ENCODE results near the gene CGREF1.
A peak's percentile ranks its signal among the peaks of the same experiment; 100 is the strongest.

CGREF1 gene

DNA sequence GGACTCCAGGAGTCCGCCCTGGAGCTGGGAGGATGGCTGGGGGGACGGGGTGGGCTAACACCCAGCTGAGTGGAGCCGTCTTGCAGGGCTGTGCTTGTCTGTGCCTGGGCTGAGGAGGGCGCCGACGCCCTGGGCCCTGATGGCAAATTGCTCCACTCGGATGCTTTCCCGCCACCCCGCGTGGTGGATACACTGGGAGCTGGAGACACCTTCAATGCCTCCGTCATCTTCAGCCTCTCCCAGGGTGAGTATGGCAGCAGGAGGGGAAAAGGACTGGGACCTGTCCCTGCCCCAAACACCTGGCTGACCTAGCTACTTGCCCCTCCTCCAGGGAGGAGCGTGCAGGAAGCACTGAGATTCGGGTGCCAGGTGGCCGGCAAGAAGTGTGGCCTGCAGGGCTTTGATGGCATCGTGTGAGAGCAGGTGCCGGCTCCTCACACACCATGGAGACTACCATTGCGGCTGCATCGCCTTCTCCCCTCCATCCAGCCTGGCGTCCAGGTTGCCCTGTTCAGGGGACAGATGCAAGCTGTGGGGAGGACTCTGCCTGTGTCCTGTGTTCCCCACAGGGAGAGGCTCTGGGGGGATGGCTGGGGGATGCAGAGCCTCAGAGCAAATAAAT is 19.5 kb downstream of the CGREF1 start:
- Histone ChIP-seq H3K9me3 (ENCODE audit: control insufficient read depth, low read length) (no peaks in the 10 kb centered on the region), H3K9ac (ENCODE audit: low read length) (no peak overlapping the region), H3K27me3 (ENCODE audit: control insufficient read depth, insufficient read depth, low read length) (no peaks in the 10 kb centered on the region), H3K4me3 (ENCODE audit: low read length) (no peak overlapping the region), H3K36me3 (ENCODE audit: control insufficient read depth, insufficient read depth, low read length) (no peaks in the 10 kb centered on the region), H3K4me1 (ENCODE audit: control insufficient read depth, insufficient read depth, low read length) (peaks cover 13% of the 10 kb centered on the region)

DNA sequence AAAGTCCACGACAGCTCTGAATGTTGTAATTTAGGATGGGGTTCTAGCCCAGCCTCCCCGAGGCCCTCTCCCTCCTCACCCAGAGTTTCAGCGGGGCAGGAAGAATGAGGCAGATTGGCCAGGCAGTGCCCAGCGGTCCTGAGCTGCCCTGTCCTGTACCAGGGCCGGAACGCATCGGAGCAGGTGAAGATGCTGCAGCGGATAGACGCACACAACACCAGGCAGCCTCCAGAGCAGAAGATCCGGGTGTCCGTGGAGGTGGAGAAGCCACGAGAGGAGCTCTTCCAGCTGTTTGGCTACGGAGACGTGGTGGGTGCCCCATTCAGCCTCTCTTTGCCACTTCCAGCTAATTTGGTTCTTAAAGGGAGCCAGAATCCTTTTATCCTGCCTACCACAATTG is 21.6 kb downstream of the CGREF1 start:
- Histone ChIP-seq H3K4me1 (ENCODE audit: control insufficient read depth, insufficient read depth, low read length) (peaks cover 28% of the 10 kb centered on the region), H3K36me3 (ENCODE audit: control insufficient read depth, insufficient read depth, low read length) (no peaks in the 10 kb centered on the region), H3K9me3 (ENCODE audit: control insufficient read depth, low read length) (no peaks in the 10 kb centered on the region), H3K9ac (ENCODE audit: low read length) (no peak overlapping the region), H3K27me3 (ENCODE audit: control insufficient read depth, insufficient read depth, low read length) (no peaks in the 10 kb centered on the region), H3K4me3 (ENCODE audit: low read length) (no peak overlapping the region)

DNA sequence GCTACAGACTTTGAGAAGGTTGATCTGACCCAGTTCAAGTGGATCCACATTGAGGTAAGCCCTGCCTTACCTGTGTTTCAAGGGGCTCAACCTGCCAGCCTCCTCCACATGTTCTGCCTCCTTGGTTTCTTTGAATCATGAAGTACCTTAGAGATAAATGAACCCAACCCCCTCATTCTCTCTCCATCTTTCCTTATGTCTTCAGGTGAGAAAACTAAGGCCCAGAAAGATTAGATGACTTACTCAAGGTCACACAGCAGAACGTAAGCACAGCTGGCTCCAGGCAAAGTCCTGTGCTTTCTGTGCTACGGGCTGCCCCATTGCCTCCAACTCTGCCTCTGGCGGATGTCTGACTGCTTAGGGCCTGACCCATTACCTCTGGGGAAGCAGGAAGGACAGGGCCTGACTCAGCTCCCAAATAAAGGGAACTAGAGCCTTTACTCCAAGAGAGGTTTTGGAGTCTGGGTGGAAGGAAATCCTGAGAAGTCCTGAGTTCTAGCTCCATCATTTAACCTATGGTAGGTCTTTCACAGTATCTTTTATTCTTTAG is 22.1 kb downstream of the CGREF1 start:
- H3K9ac ChIP-seq (ENCODE audit: low read length), result no peak overlapping the region
- H3K4me3 ChIP-seq (ENCODE audit: low read length), result no peak overlapping the region
- H3K9me3 ChIP-seq (ENCODE audit: control insufficient read depth, low read length), result no peaks in the 10 kb centered on the region
- H3K4me1 ChIP-seq (ENCODE audit: control insufficient read depth, insufficient read depth, low read length), result peaks cover 28% of the 10 kb centered on the region
- H3K36me3 ChIP-seq (ENCODE audit: control insufficient read depth, insufficient read depth, low read length), result no peaks in the 10 kb centered on the region
- H3K27me3 ChIP-seq (ENCODE audit: control insufficient read depth, insufficient read depth, low read length), result no peaks in the 10 kb centered on the region

DNA sequence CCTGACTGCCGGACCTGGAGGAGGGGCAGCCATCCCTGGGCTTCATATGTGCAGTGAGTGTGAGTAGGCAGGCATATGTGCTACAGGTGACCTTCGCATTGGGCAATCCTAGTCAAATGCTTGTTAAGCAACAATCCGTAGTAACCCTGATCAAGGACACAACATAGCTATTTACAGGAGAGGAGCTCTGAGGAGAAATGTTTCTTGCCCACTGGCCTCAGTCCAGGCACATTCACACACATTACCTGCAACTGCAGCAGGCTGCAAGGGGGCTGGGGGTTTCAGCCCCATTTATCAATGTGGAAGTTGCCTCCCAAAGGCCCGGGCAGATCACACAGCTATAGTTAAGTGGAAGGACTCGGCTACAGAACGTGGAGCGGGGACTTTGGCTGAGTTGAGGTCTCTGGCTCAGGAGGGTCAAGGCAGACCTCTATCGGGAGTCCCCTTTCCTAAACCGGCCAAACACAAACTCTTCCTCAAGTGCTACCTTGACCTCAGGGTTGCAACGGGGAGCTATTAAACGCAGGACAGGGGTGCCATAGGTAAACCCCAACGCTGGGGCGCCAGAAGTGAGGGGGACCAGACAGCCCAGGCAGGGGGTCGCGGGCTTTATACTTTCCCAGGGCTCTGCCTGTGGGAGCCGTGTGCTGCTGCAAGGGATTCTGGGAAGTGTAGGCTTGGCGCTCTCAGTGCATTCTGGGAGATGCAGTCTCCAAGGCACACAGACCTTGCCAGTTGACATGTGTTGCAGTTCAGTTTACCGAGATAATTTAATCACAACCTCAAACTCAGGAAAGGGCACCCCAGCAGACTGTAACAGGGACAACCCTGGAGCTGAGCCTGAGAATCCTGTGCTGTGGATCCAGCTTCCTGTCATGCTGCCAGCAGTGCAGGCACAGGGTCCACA is 22.9 kb downstream of the CGREF1 start:
- Histone ChIP-seq H3K36me3 (ENCODE audit: control insufficient read depth, insufficient read depth, low read length) (no peaks in the 10 kb centered on the region), H3K9me3 (ENCODE audit: control insufficient read depth, low read length) (no peaks in the 10 kb centered on the region), H3K4me1 (ENCODE audit: control insufficient read depth, insufficient read depth, low read length) (peaks cover 28% of the 10 kb centered on the region), H3K27me3 (ENCODE audit: control insufficient read depth, insufficient read depth, low read length) (no peaks in the 10 kb centered on the region), H3K4me3 (ENCODE audit: low read length) (no peak overlapping the region), H3K9ac (ENCODE audit: low read length) (no peak overlapping the region)

DNA sequence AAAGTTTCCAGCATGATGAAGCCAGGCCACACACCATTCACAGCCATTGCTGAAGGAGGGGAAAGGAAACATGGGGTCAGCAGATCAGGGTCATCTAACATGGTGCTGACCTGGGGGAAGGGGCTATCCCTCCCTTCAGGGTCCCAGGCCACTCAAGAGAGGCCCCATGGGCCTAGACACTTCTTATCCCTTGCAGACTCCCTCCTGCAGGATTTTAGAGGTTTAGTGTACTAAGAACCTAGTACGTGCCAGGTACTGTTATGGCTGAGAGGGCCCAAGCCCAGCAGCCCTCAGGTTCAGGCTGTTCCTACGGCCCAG is 23.5 kb downstream of the CGREF1 start:
- Histone ChIP-seq H3K36me3 (ENCODE audit: control insufficient read depth, insufficient read depth, low read length) (no peaks in the 10 kb centered on the region), H3K27me3 (ENCODE audit: control insufficient read depth, insufficient read depth, low read length) (no peaks in the 10 kb centered on the region), H3K4me1 (ENCODE audit: control insufficient read depth, insufficient read depth, low read length) (peaks cover 28% of the 10 kb centered on the region), H3K9ac (ENCODE audit: low read length) (no peak overlapping the region), H3K4me3 (ENCODE audit: low read length) (no peak overlapping the region), H3K9me3 (ENCODE audit: control insufficient read depth, low read length) (no peaks in the 10 kb centered on the region)

DNA sequence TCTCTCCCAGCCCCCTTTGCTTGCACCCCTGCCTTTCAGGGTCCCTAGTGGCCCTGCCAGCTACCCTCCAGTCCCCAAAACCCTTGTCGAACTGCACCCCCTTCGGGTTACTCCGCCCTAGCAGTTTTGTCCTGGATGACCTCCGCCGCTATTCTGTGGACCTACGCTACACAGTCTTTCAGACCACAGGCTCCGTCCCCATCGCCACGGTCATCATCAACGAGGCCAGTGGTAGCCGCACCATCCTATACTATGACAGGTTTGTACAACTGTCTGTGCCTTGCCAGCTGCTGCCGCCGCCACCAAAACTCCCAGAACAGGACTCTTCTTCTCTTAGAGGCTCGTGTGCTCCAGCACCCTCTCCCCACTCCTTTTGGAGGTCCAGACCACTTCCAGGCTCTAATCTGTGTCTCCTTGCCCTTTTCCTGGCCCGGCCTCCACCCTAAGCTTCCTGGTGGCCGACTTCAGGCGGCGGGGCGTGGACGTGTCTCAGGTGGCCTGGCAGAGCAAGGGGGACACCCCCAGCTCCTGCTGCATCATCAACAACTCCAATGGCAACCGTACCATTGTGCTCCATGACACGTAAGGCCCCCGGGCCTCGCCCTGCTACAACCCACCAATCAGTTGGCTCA is 24.5 kb downstream of the CGREF1 start:
- Histone ChIP-seq H3K9ac (ENCODE audit: low read length) (no peak overlapping the region), H3K4me1 (ENCODE audit: control insufficient read depth, insufficient read depth, low read length) (peaks cover 28% of the 10 kb centered on the region), H3K4me3 (ENCODE audit: low read length) (no peak overlapping the region), H3K27me3 (ENCODE audit: control insufficient read depth, insufficient read depth, low read length) (no peaks in the 10 kb centered on the region), H3K9me3 (ENCODE audit: control insufficient read depth, low read length) (no peaks in the 10 kb centered on the region), H3K36me3 (ENCODE audit: control insufficient read depth, insufficient read depth, low read length) (no peaks in the 10 kb centered on the region)

DNA sequence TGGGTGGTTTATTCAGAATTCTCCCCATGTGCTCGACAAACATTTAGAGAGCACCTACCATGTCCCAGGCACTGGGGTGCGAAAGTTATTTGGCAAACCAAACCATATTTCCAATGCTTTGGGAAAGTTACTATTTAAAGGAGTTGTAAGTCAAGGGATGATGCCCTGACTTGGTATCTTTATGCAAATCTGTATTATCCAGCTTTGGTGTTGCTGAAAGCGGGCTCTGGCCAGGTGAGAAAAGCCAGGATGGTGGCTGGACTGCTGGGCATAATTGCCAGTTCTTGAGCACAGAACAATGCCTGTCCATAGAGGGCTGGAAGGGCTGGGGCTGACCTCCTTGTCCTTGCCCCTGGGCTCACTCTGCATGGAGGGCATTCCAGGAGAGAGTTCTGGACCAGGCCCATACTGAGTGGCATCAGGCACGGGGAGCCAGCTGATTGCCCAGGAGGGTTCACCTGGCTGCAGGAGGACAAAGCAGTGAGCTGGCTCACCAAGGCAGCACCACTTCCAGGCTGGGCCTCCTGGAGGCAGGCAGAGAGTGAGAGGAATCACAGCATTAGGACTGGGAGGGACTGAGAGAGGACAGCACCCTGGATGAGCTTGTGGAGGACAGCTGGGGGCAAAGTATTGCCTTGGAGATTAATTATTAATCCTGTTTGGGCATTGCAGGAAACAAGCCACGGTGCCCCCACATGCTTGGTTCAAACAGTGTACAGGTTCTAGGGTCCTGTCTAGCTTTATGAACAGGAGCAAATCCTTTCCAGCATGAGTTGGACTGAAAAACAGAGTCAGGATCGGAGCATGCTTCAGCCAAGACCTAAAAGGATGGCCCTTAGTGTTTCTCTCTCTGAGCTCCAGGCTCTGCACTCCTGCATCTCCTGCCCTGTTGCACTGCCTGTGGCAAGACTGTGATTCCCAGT is 25.2 kb downstream of the CGREF1 start:
- Histone ChIP-seq H3K4me3 (ENCODE audit: low read length) (no peak overlapping the region), H3K9ac (ENCODE audit: low read length) (peak overlapping the region; percentile 2), H3K27me3 (ENCODE audit: control insufficient read depth, insufficient read depth, low read length) (no peaks in the 10 kb centered on the region), H3K36me3 (ENCODE audit: control insufficient read depth, insufficient read depth, low read length) (no peaks in the 10 kb centered on the region), H3K9me3 (ENCODE audit: control insufficient read depth, low read length) (no peaks in the 10 kb centered on the region), H3K4me1 (ENCODE audit: control insufficient read depth, insufficient read depth, low read length) (peaks cover 28% of the 10 kb centered on the region)

DNA sequence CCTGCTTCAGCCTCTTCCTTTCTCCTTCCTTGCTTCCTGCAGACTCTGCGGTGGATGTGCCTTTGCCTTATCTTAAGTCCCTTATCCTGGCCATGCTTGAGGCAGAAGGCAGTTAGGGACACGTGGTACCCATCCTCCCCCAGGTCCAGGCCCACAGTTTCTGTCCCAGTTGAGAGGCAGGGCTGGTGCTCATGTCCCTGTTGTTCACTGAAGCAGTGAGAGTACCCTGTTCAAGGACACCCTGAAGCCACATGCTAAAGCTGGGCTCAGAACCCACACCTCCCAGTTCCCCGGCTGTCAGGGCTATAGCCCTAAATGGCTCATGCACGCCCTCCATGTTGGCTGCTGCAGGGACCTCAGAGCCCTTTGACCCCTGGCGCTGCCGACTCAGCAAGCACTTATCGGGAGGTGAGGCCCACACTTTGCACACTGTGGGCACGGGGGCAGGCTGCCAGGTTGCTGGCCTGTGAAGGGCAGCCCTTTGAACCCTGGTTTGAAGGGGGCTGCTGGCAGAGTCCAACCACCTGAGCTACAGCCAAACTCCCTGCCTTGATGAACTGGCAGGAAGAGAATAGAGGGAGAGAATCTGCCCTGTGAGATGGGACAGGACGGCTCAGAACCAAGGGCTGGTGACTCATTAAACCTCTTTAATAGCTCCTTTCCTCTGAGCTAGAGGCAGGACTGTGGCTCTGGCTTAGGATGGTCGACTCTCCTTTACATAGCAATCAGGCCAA is 26.1 kb downstream of the CGREF1 start:
- no peaks in the 10 kb centered on the region for H3K9me3 ChIP-seq (ENCODE audit: control insufficient read depth, low read length)
- peaks cover under 1% of the 10 kb centered on the region for H3K27me3 ChIP-seq (ENCODE audit: control insufficient read depth, insufficient read depth, low read length)
- peak overlapping the region; percentile 2 for H3K9ac ChIP-seq (ENCODE audit: low read length)
- no peaks in the 10 kb centered on the region for H3K36me3 ChIP-seq (ENCODE audit: control insufficient read depth, insufficient read depth, low read length)
- peaks cover 28% of the 10 kb centered on the region for H3K4me1 ChIP-seq (ENCODE audit: control insufficient read depth, insufficient read depth, low read length)
- H3K4me3 ChIP-seq (ENCODE audit: low read length), result no peak overlapping the region

DNA sequence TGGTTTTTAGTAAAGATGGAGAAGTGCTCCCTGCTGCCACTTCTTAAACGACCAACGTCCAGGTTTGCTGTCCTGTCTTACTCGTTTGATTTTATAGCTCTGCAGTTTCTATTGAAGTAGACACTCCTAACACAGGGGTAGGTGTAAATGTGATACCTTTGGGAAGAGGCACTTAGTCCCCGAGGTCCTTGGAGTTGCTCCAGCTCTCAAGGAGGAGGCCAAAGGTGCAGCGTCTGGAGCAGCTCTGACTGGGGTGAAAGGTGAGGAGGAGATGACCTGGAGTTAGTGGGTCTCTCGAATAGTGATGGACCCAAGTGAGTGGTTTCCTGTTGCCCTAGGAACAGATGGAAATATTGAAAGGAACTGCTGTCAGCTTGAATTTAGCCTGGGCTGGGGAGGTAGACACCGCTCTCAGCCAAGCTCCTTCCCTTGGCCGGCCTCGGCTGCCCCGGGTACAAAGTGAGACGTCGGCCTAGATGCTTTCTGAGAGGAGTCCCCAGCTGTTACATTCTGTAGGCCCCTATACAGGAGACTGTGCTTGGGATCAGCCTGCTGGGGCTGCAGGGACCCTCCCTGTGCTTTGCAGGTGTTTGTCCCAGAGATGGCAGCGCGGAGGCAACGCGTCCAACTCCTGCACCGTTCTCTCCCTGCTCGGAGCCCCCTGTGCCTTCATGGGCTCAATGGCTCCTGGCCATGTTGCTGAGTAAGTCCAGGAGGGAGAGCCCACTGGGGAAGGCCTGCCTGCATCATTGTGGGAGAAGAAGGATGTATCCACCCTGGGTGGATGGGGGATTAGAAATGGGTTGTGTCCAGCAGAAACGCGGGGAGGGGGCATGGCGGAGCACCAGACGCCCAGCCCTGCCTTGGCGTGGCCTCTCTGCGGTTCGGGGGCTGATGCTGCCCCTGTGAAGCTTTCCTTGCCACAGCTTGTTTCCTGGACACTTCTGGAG is 26.9 kb downstream of the CGREF1 start:
- Histone ChIP-seq H3K4me1 (ENCODE audit: control insufficient read depth, insufficient read depth, low read length) (peaks cover 35% of the 10 kb centered on the region), H3K9me3 (ENCODE audit: control insufficient read depth, low read length) (no peaks in the 10 kb centered on the region), H3K27me3 (ENCODE audit: control insufficient read depth, insufficient read depth, low read length) (peaks cover 6% of the 10 kb centered on the region), H3K9ac (ENCODE audit: low read length) (no peak overlapping the region), H3K36me3 (ENCODE audit: control insufficient read depth, insufficient read depth, low read length) (no peaks in the 10 kb centered on the region), H3K4me3 (ENCODE audit: low read length) (no peak overlapping the region)

DNA sequence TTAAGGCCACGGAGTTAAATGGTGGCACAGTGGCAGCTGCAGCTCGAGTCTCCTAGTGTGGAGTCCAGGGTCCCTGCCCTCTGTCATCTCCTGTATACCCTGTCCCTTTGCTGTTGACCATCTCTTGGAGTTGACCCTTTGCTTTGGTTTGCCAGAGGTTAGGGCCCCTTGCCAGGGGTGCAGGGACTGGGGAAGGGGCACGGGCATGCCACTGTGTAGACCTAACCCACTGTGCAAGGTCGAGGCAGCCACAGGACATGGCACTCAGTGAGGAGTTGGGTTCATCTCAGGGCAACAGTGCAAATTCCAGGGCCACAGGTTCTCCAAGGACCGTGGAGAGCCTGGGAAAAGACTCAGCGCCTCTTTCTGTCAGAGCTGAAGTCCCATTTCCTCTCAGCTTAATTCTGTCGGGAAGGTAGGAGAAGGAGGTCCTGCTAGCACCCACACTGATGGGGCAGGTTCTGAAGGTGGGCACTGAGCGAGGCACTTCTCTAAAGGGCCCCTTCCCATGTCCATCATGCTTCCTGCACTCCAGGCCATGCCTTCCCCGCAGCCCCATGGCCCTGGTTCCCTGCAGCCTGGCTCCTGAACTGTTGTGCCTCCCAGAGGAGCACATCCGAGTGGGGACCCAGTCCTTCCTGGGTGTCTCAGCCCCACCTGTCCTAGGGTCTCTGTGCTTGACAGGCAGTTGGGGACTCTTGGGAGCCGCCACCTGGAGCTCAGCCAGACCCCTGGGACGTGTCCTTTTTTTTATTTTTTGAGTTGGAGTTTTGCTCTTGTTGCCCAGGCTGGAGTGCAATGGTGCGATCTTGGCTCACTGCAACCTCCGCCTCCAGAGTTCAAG is 29.6 kb downstream of the CGREF1 start:
- no peaks in the 10 kb centered on the region for H3K9me3 ChIP-seq (ENCODE audit: control insufficient read depth, low read length)
- H3K9ac ChIP-seq (ENCODE audit: low read length), result no peak overlapping the region
- peaks cover 37% of the 10 kb centered on the region for H3K4me1 ChIP-seq (ENCODE audit: control insufficient read depth, insufficient read depth, low read length)
- no peaks in the 10 kb centered on the region for H3K36me3 ChIP-seq (ENCODE audit: control insufficient read depth, insufficient read depth, low read length)
- H3K27me3 ChIP-seq (ENCODE audit: control insufficient read depth, insufficient read depth, low read length), result peaks cover 6% of the 10 kb centered on the region
- H3K4me3 ChIP-seq (ENCODE audit: low read length), result no peak overlapping the region
